ENCODE measurements around the gene TBC1D10B.
"Not testable (repeated sequence)": the region's sequence is repeated elsewhere in the genome, so short reads cannot be mapped to it uniquely, and the experiment has no call there.

The TBC1D10B gene

GRCh38 chr16:30335028-30335597, 35.2 kb downstream of the TBC1D10B start:
- DNase-seq (ENCODE audit: low read depth in 3 of 3), result peak; percentile 71 to 74 (median 71)

- DNase-seq (ENCODE audit: low read depth in 3 of 3), result peak; percentile 66 to 76 (median 69)
Observed at GRCh38 chr16:30334473-30334989, 35.8 kb downstream of the TBC1D10B start.

GRCh38 chr16:30324220-30324619, 46.1 kb downstream of the TBC1D10B start:
- not testable (repeated sequence) for DNase-seq (ENCODE audit: low read depth in 3 of 3)

- DNase-seq (ENCODE audit: low read depth in 3 of 3), result not testable (repeated sequence)
Observed at GRCh38 chr16:30318647-30319046, 51.6 kb downstream of the TBC1D10B start.

- not testable (repeated sequence) for DNase-seq (ENCODE audit: low read depth in 3 of 3)
Observed at GRCh38 chr16:30310937-30311336, 59.4 kb downstream of the TBC1D10B start.

GRCh38 chr16:30309255-30309654, 61.0 kb downstream of the TBC1D10B start:
- not testable (repeated sequence) for DNase-seq (ENCODE audit: low read depth in 3 of 3)

Measured in stimulated activated CD4-positive, alpha-beta T cell treated with anti-CD3 and anti-CD28 coated beads, TNF-alpha, amount 100 ng/mL, for 4 hours (primary cell).